Measurements from ENCODE around the gene DDX3X.

DDX3X gene

GRCh38 chrX:41373989-41374606 is 40.1 kb downstream of the DDX3X start:
- H3K79me2 ChIP-seq (ENCODE audit: control insufficient read depth, low read length): no peaks in the 10 kb centered on the region
- H3K36me3 ChIP-seq (ENCODE audit: control insufficient read depth, low read length): no peaks in the 10 kb centered on the region
- TF ChIP-seq CTCF (IDR thresholded peaks at IDR 0.05; ENCODE audit: low read depth, low read length, poor library complexity, severe bottlenecking) (no peak), EZH2phosphoT487 (IDR thresholded peaks at IDR 0.05; ENCODE audit: borderline replicate concordance, low read length) (no peak)
- H3K9me2 ChIP-seq (replicated peaks; ENCODE audit: control insufficient read depth, low read length): no peaks in the 10 kb centered on the region
- H3K27ac ChIP-seq (ENCODE audit: low read depth, low read length): no peak overlapping the region
- H3K27me3 ChIP-seq (ENCODE audit: control insufficient read depth, low read length): no peaks in the 10 kb centered on the region
- H3K4me2 ChIP-seq (ENCODE audit: low read length): no peak overlapping the region
- H3K9me3 ChIP-seq (ENCODE audit: control insufficient read depth, insufficient read depth, low read length): no peaks in the 10 kb centered on the region
- no peaks in the 10 kb centered on the region for H3F3A ChIP-seq (ENCODE audit: control insufficient read depth, insufficient read depth)
- H3K4me3 ChIP-seq (ENCODE audit: low read length): no peak overlapping the region
- no peaks in the 10 kb centered on the region for H4K20me1 ChIP-seq (ENCODE audit: control insufficient read depth, insufficient read depth, low read depth, low read length)
- no peaks in the 10 kb centered on the region for H3K4me1 ChIP-seq (ENCODE audit: control insufficient read depth, low read length)

- no peaks in the 10 kb centered on the region for H3K27me3 ChIP-seq (ENCODE audit: control insufficient read depth, low read length)
- no peak overlapping the region for H3K27ac ChIP-seq (ENCODE audit: low read depth, low read length)
- H3K4me3 ChIP-seq (ENCODE audit: low read length): no peak overlapping the region
- no peaks in the 10 kb centered on the region for H3K36me3 ChIP-seq (ENCODE audit: control insufficient read depth, low read length)
- TF ChIP-seq EZH2phosphoT487 (IDR thresholded peaks at IDR 0.05; ENCODE audit: borderline replicate concordance, low read length): no peak
- TF ChIP-seq CTCF (IDR thresholded peaks at IDR 0.05; ENCODE audit: low read depth, low read length, poor library complexity, severe bottlenecking): no peak
- H3K9me2 ChIP-seq (replicated peaks; ENCODE audit: control insufficient read depth, low read length): no peaks in the 10 kb centered on the region
- H3K4me2 ChIP-seq (ENCODE audit: low read length): no peak overlapping the region
- H3K79me2 ChIP-seq (ENCODE audit: control insufficient read depth, low read length): no peaks in the 10 kb centered on the region
- no peaks in the 10 kb centered on the region for H3F3A ChIP-seq (ENCODE audit: control insufficient read depth, insufficient read depth)
- no peaks in the 10 kb centered on the region for H4K20me1 ChIP-seq (ENCODE audit: control insufficient read depth, insufficient read depth, low read depth, low read length)
- H3K9me3 ChIP-seq (ENCODE audit: control insufficient read depth, insufficient read depth, low read length): no peaks in the 10 kb centered on the region
- H3K4me1 ChIP-seq (ENCODE audit: control insufficient read depth, low read length): no peaks in the 10 kb centered on the region
These were observed 43.7 kb downstream of the DDX3X start for GRCh38 chrX:41377624-41378023.

GRCh38 chrX:41381685-41382084 is 47.7 kb downstream of the DDX3X start:
- Histone ChIP-seq H3K79me2 (ENCODE audit: control insufficient read depth, low read length) (no peaks in the 10 kb centered on the region), H3K27me3 (ENCODE audit: control insufficient read depth, low read length) (no peaks in the 10 kb centered on the region), H3K4me3 (ENCODE audit: low read length) (no peak overlapping the region), H3K36me3 (ENCODE audit: control insufficient read depth, low read length) (no peaks in the 10 kb centered on the region), H3K9me3 (ENCODE audit: control insufficient read depth, insufficient read depth, low read length) (no peaks in the 10 kb centered on the region), H4K20me1 (ENCODE audit: control insufficient read depth, insufficient read depth, low read depth, low read length) (no peaks in the 10 kb centered on the region), H3K4me1 (ENCODE audit: control insufficient read depth, low read length) (peaks cover 5% of the 10 kb centered on the region), H3K27ac (ENCODE audit: low read depth, low read length) (no peak overlapping the region), H3F3A (ENCODE audit: control insufficient read depth, insufficient read depth) (no peaks in the 10 kb centered on the region), H3K4me2 (ENCODE audit: low read length) (no peak overlapping the region), H3K9me2 (replicated peaks; ENCODE audit: control insufficient read depth, low read length) (no peaks in the 10 kb centered on the region)
- no peak for TF ChIP-seq EZH2phosphoT487 (IDR thresholded peaks at IDR 0.05; ENCODE audit: borderline replicate concordance, low read length)
- no peak for TF ChIP-seq CTCF (IDR thresholded peaks at IDR 0.05; ENCODE audit: low read depth, low read length, poor library complexity, severe bottlenecking)
